Heart right ventricle (tissue), 16 donors: ENCODE measurements around the gene HNRNPM. TPM values are rescaled to one million over a fixed set of nuclear protein-coding genes. Genes with fewer than 3 reads are reported as not detected.

ENCODE experiments used
- ATAC-seq, 8 donors: fragments of 200-7000 bp; cut with Tn5 transposase; one replicate each; pipeline ENCODE4 v1.9.1; 2020; ENCODE audit warnings: mild to moderate bottlenecking in 8 of 8, moderate library complexity in 8 of 8, moderate number of reproducible peaks in 1 of 8
- DNase-seq, 2 donors: peaks; one replicate each; pipeline ENCODE4 v3.0.0-alpha.2; 2020
- H3K27ac ChIP-seq, 10 donors: fragments of 200-600 bp; sonication (generic) in 2 of 10; one replicate each; pipeline versions ENCODE4 v1.5.0 to v1.8.0; 2020 to 2022; ENCODE audit warnings: mild to moderate bottlenecking in 3 of 10
- H3K27me3 ChIP-seq, 7 donors: fragments of 200-600 bp; one replicate each; pipeline ENCODE4 v1.8.0; 2021 to 2022; ENCODE audit warnings: mild to moderate bottlenecking in 2 of 7
- H3K36me3 ChIP-seq, 9 donors: fragments of 200-600 bp; sonication (generic) in 1 of 9; one replicate each; pipeline versions ENCODE4 v1.5.0 to v1.8.0; 2020 to 2022; ENCODE audit warnings: mild to moderate bottlenecking in 2 of 9
- H3K4me1 ChIP-seq, 9 donors: fragments of 200-600 bp; sonication (generic) in 1 of 9; one replicate each; pipeline versions ENCODE4 v1.5.0 to v1.8.0; 2020 to 2022; ENCODE audit warnings: mild to moderate bottlenecking in 4 of 9
- H3K4me3 ChIP-seq, 10 donors: fragments of 200-600 bp; sonication (generic) in 2 of 10; one replicate each; pipeline versions ENCODE4 v1.5.0 to v1.8.0; 2020 to 2022; ENCODE audit warnings: mild to moderate bottlenecking in 7 of 10, moderate library complexity in 2 of 10
- H3K9me3 ChIP-seq, 11 donors: fragments of 200-600 bp in 10 of 11; sonication (generic) in 2 of 11; one replicate each; pipeline versions ENCODE4 v1.5.0 to v1.8.0; 2013 to 2022; ENCODE audit warnings: mild to moderate bottlenecking in 2 of 11, control low read depth in 1 of 11, moderate library complexity in 1 of 11
- WGBS, 2 donors: extraction: QIAGEN DNeasy Blood & Tissue Kit; methylation state at CpG; one replicate each; pipeline ENCODE4 v1.1.7; 2013; ENCODE audit warnings: inconsistent platforms in 1 of 2; 5-methylcytosine and 5-hydroxymethylcytosine counted together
- intact Hi-C, 10 donors: fragments of 100-400 bp; cut with DNase I; formaldehyde crosslinking; loops; one replicate each; pipeline versions ENCODE4 v1.11.1 to v1.14.2; 2022
- polyA plus RNA-seq, 2 donors: library from polyadenylated mRNA; stranded (reverse); fragments of 200-250 nt; gene quantifications; one replicate each; pipeline ENCODE4 v1.2.3, GENCODE V29; 2013
- total RNA-seq, 10 donors: library from RNA; stranded (reverse); fragmentation: NEBNext Ultra II Directional in 3 of 10; extraction: Animal tissue kit (Norgen Biotek cat#: 25700) in 3 of 10; gene quantifications; one replicate each; pipeline versions ENCODE4 v1.2.1 to v1.2.4, GENCODE V29; 2021 to 2023
- TF ChIP-seq, protein P1 (sequence below), 9 donors: fragments of 200-600 bp; sonication (generic) in 2 of 9; IDR thresholded peaks; one replicate each; pipeline versions ENCODE4 v1.5.0 to v1.8.0; 2021 to 2022; ENCODE audit warnings: antibody characterized with exemption in 9 of 9, mild to moderate bottlenecking in 5 of 9, moderate library complexity in 1 of 9
- donor health status: Arrhythmogenic right ventricular cardiomyopathy.
- donor health status: ischemic (EF 13 %, LVEDD 7.1; RV severe dilation, severe dysfunction).
- donor health status: healthy with polysubstance abuse.
- donor health status: DM: no; HTN: yes; CAD: no.
- donor health status: DM: no; HTN: no; CAD: no.
- donor health status: ischemic (EF 25% LVEDD 6.9; RV normal size, moderate dysfunction).
- donor health status: ischemic (EF 25% LVEDD 5.7; RV mildly dilated, moderate dysfunction).
- donor health status: healthy.
- donor health status: DM: yes; HTN: yes; CAD: no.
- donor health status: Ischemic cardiomyopathy.
- donor health status: ischemic (EF 35%, LVEDD 5.7; RV mildly dilated, moderate dysfunction).
- donor health status: nonischemic (EF 11% LVEDD 7.7; RV severe dilation, severe dysfunction).
- donor health status: DM: yes; HTN: yes; CAD: no.
- donor health status: PGD.
- donor health status: ischemic (EF 29% LVEDD 5.4; RV normal size, mild dysfunction).
- donor health status: nonischemic (EF 23%, LVEDD 6.1; RV moderate dilation, normal function).

The HNRNPM gene
- total and polyA plus RNA-seq, 12 donors, result 48.5 to 127 (median 93.9) TPM

- Histone ChIP-seq H3K27me3 (no peaks in the 10 kb centered on the region), H3K4me3 (no peak overlapping the region), H3K4me1 (peaks cover 13 to 44% (median 35%) of the 10 kb centered on the region in 9 donors), H3K27ac (no peak overlapping the region), H3K36me3 (peaks cover 2 to 63% (median 42%) of the 10 kb centered on the region in 9 donors), H3K9me3 (no peaks in the 10 kb centered on the region)
- DNase-seq (no peak), ATAC-seq (no peak)
- intact Hi-C loops, result loop anchor here in 6 of 10 donors (5.0 to 10.0 kb wide), 5 partner anchors 42 to 58 kb away; partner anchors contain the start of gene KANK3 (in 1 of the 6)
- 95 to 96% methylated on average over 34 of the region's 34 CpGs for WGBS, 2 donors
- TF ChIP-seq, protein P1, sequence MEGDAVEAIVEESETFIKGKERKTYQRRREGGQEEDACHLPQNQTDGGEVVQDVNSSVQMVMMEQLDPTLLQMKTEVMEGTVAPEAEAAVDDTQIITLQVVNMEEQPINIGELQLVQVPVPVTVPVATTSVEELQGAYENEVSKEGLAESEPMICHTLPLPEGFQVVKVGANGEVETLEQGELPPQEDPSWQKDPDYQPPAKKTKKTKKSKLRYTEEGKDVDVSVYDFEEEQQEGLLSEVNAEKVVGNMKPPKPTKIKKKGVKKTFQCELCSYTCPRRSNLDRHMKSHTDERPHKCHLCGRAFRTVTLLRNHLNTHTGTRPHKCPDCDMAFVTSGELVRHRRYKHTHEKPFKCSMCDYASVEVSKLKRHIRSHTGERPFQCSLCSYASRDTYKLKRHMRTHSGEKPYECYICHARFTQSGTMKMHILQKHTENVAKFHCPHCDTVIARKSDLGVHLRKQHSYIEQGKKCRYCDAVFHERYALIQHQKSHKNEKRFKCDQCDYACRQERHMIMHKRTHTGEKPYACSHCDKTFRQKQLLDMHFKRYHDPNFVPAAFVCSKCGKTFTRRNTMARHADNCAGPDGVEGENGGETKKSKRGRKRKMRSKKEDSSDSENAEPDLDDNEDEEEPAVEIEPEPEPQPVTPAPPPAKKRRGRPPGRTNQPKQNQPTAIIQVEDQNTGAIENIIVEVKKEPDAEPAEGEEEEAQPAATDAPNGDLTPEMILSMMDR (IDR thresholded peaks at IDR 0.05), result no peak
Observed at GRCh38 chr19:8399681-8400188, 45.0 kb upstream of the HNRNPM start.

DNA sequence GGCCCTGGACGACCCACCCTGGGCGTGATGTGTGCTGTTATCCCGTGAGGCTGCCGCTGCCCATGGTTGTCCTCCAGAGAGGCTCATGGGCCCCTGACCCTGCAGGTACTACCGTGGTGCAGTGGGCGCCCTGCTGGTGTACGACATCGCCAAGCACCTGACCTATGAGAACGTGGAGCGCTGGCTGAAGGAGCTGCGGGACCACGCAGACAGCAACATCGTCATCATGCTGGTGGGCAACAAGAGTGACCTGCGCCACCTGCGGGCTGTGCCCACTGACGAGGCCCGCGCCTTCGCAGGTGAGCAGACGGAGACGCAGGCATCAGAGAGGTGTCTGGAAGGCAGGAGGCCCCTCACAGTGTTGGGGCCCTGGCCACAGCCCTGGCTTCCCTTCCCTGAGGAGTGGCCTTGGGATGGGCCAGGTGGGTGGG lies 42.8 kb upstream of the HNRNPM start:
- H3K36me3 ChIP-seq, result peaks cover 2 to 75% (median 42%) of the 10 kb centered on the region in 9 donors
- no peaks in the 10 kb centered on the region for H3K9me3 ChIP-seq
- H3K27ac ChIP-seq, result no peak overlapping the region
- peaks cover 11 to 29% (median 24%) of the 10 kb centered on the region in 9 donors for H3K4me1 ChIP-seq
- no peak overlapping the region for H3K4me3 ChIP-seq
- TF ChIP-seq, protein P1 (IDR thresholded peaks at IDR 0.05), result no peak
- DNase-seq, result no peak
- no peak for ATAC-seq
- intact Hi-C loops, result loop anchor here in 1 of 10 donors (10.0 kb wide), 1 partner anchor 47 kb away; no protein-coding TSS in a partner anchor
- WGBS, 2 donors, result 94 to 96% methylated on average over 21 of the region's 21 CpGs
- H3K27me3 ChIP-seq, result no peaks in the 10 kb centered on the region

DNA sequence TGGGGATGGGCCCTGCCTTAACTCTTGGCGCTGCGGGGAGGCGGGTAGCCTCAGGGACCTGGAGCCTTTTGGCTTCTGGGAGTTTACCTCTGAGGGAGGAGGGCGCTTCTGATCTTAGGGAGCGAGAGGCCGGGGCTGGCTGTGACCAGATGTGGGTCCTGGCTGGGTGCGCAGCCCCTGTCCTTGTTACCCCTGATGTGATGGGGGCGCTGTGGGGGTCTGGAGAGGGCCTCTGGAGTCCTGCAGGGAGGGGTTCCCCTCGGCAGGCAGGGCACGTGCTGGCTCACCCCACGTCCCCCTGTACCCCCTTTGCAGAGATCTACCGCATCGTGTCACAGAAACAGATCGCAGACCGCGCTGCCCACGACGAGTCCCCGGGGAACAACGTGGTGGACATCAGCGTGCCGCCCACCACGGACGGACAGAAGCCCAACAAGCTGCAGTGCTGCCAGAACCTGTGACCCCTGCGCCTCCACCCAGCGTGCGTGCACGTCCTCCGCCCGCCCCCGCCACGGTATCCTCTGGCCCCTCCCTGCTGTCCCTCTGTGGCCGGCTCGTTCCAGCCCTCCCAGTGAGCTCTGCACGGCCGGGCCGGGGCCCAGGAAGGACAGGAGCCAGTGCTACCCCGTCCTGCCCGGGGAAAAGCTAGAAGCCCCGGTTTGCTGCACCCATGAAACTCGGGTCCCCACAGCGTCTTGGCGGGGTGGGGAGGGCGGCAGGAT lies 41.5 kb upstream of the HNRNPM start:
- TF ChIP-seq, protein P1 (IDR thresholded peaks at IDR 0.05), result no peak
- Histone ChIP-seq H3K4me1 (peaks cover 2 to 16% (median 11%) of the 10 kb centered on the region in 9 donors), H3K9me3 (no peaks in the 10 kb centered on the region), H3K27ac (no peak overlapping the region), H3K36me3 (peaks cover 2 to 75% (median 42%) of the 10 kb centered on the region in 9 donors), H3K4me3 (no peak overlapping the region), H3K27me3 (no peaks in the 10 kb centered on the region)
- DNase-seq, result no peak
- 89 to 93% methylated on average over 44 of the region's 44 CpGs for whole genome bisulfite sequencing, 2 donors
- peak in 1 of 8 donors; percentile 2 for ATAC-seq
- intact Hi-C loops, result loop anchor here in 1 of 10 donors (10.0 kb wide), 1 partner anchor 48 kb away; no protein-coding TSS in a partner anchor

GRCh38 chr19:8403820-8404109 lies 41.0 kb upstream of the HNRNPM start:
- H3K4me3 ChIP-seq, result no peak overlapping the region
- H3K36me3 ChIP-seq, result peaks cover 2 to 72% (median 42%) of the 10 kb centered on the region in 9 donors
- intact Hi-C loops, result loop anchor here in 1 of 10 donors (10.0 kb wide), 1 partner anchor 49 kb away; no protein-coding TSS in a partner anchor
- DNase-seq (no peak), ATAC-seq (no peak)
- H3K4me1 ChIP-seq, result peaks cover 0 to 12% (median 8%) of the 10 kb centered on the region in 9 donors
- no peaks in the 10 kb centered on the region for H3K9me3 ChIP-seq
- no peaks in the 10 kb centered on the region for H3K27me3 ChIP-seq
- H3K27ac ChIP-seq, result no peak overlapping the region
- WGBS, 2 donors, result 79 to 89% methylated on average over 11 to 24 of the region's 24 CpGs
- TF ChIP-seq, protein P1 (IDR thresholded peaks at IDR 0.05), result no peak
